NCI-H1105 (cell line): ENCODE data around the gene NCAPD2.

Source experiments
- DNase-seq: peaks from one replicate; lab custom pipeline; 2025; lab: John Stamatoyannopoulos, UW

NCAPD2 gene

DNA sequence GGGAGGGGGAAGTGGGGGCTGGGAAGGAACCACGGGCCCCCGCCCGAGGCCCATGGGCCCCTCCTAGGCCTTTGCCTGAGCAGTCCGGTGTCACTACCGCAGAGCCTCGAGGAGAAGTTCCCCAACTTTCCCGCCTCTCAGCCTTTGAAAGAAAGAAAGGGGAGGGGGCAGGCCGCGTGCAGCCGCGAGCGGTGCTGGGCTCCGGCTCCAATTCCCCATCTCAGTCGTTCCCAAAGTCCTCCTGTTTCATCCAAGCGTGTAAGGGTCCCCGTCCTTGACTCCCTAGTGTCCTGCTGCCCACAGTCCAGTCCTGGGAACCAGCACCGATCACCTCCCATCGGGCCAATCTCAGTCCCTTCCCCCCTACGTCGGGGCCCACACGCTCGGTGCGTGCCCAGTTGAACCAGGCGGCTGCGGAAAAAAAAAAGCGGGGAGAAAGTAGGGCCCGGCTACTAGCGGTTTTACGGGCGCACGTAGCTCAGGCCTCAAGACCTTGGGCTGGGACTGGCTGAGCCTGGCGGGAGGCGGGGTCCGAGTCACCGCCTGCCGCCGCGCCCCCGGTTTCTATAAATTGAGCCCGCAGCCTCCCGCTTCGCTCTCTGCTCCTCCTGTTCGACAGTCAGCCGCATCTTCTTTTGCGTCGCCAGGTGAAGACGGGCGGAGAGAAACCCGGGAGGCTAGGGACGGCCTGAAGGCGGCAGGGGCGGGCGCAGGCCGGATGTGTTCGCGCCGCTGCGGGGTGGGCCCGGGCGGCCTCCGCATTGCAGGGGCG is 40.2 kb downstream of the NCAPD2 start, which contains the start of gene GAPDH:
Gene GAPDH, plus strand, starts transcription at position 595 of the 772 bp plus-strand sequence. CDS start 316 bp downstream, outside the sequence.
- peak; percentile 98 for DNase-seq

- DNase-seq = no peak
Measured at GRCh38 chr12:6534695-6534944, 40.7 kb downstream of the NCAPD2 start.

- DNase-seq = peak; percentile 73
Measured at GRCh38 chr12:6534945-6535696, 41.2 kb downstream of the NCAPD2 start.

DNA sequence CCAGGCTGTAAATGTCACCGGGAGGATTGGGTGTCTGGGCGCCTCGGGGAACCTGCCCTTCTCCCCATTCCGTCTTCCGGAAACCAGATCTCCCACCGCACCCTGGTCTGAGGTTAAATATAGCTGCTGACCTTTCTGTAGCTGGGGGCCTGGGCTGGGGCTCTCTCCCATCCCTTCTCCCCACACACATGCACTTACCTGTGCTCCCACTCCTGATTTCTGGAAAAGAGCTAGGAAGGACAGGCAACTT is 41.7 kb downstream of the NCAPD2 start:
- no peak for DNase-seq

DNA sequence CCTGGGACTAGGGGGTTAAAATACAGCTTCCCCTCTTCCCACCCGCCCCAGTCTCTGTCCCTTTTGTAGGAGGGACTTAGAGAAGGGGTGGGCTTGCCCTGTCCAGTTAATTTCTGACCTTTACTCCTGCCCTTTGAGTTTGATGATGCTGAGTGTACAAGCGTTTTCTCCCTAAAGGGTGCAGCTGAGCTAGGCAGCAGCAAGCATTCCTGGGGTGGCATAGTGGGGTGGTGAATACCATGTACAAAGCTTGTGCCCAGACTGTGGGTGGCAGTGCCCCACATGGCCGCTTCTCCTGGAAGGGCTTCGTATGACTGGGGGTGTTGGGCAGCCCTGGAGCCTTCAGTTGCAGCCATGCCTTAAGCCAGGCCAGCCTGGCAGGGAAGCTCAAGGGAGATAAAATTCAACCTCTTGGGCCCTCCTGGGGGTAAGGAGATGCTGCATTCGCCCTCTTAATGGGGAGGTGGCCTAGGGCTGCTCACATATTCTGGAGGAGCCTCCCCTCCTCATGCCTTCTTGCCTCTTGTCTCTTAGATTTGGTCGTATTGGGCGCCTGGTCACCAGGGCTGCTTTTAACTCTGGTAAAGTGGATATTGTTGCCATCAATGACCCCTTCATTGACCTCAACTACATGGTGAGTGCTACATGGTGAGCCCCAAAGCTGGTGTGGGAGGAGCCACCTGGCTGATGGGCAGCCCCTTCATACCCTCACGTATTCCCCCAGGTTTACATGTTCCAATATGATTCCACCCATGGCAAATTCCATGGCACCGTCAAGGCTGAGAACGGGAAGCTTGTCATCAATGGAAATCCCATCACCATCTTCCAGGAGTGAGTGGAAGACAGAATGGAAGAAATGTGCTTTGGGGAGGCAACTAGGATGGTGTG is 42.3 kb downstream of the NCAPD2 start:
- DNase-seq = no peak

- no peak for DNase-seq
Measured at GRCh38 chr12:6536894-6537579, 43.1 kb downstream of the NCAPD2 start.

GRCh38 chr12:6537580-6538419 is 43.9 kb downstream of the NCAPD2 start:
- DNase-seq = peak; percentile 66

DNA sequence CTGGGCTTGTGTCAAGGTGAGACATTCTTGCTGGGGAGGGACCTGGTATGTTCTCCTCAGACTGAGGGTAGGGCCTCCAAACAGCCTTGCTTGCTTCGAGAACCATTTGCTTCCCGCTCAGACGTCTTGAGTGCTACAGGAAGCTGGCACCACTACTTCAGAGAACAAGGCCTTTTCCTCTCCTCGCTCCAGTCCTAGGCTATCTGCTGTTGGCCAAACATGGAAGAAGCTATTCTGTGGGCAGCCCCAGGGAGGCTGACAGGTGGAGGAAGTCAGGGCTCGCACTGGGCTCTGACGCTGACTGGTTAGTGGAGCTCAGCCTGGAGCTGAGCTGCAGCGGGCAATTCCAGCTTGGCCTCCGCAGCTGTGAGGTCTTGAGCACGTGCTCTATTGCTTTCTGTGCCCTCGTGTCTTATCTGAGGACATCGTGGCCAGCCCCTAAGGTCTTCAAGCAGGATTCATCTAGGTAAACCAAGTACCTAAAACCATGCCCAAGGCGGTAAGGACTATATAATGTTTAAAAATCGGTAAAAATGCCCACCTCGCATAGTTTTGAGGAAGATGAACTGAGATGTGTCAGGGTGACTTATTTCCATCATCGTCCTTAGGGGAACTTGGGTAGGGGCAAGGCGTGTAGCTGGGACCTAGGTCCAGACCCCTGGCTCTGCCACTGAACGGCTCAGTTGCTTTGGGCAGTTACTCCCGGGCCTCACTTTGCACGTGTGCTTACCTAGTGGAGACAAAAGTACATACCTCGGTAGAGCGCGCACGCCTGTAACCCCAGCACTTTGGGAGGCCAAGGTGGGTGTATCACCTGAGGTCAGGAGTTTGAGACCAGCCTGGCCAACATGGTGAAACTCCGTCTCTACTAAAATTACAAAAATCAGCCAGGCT is 44.8 kb downstream of the NCAPD2 start:
- DNase-seq = no peak

GRCh38 chr12:6539314-6539682 is 45.4 kb downstream of the NCAPD2 start:
- no peak for DNase-seq

DNA sequence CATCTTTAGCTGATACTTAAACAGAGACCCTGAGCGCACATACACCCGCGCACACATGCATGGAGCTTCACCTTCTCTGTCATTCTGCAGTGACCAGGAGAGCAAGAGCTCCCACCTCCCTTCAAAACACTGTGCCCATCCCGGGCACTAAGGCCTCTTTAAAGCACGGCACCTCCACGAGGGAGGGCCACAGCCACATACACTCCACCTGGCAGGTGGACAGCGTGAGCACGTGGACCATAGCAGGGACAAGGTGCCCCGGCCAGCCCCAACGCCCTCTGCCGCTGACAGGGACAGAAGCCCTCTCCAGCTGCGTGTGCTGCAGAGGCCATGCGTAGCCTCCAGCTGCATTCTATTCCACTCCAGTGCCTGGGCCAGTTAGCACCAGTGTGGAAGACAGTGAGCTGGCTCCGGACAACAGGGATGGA is 45.8 kb downstream of the NCAPD2 start:
- DNase-seq = no peak

DNA sequence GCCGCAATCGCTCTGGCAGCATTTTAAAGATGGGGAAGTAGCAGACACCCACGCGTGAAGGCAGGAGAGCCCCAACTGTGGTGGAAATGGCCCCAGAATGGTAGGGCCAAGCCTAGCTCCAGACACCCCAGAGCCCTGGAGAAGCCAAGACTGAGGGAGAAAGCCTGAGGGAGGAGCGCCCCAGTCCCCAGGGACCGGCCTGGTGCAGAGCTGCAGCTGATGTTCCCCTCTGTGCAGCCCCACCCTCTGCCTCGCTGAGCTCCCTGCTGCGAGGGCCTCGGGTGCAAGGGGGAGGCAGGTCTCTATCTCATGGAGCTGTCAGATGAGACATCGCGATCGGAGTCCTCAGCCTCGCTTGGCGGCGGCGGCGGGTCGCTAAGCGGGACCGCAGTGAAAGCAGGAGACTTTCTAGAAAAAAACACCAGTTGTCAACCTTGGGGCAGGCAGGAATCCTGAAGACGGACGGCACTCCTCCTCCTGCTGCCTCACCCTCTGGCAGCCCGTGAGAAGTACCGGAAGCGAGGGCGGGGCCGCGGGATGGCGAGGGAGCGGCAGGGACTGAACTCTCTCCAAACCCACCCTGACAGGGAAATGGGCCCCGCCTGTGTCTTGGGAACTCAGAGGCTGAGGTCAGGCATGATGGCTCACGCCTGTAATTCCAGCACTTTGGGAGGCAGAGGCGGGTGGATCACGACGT is 46.4 kb downstream of the NCAPD2 start:
- DNase-seq = peak; percentile 62

GRCh38 chr12:6541371-6542165 is 47.7 kb downstream of the NCAPD2 start:
- DNase-seq = no peak

- no peak for DNase-seq
Measured at GRCh38 chr12:6542209-6543009, 48.5 kb downstream of the NCAPD2 start.

GRCh38 chr12:6546016-6546415 is 52.1 kb downstream of the NCAPD2 start:
- DNase-seq = no peak

- DNase-seq = no peak
Measured at GRCh38 chr12:6547566-6547965, 53.7 kb downstream of the NCAPD2 start.

DNA sequence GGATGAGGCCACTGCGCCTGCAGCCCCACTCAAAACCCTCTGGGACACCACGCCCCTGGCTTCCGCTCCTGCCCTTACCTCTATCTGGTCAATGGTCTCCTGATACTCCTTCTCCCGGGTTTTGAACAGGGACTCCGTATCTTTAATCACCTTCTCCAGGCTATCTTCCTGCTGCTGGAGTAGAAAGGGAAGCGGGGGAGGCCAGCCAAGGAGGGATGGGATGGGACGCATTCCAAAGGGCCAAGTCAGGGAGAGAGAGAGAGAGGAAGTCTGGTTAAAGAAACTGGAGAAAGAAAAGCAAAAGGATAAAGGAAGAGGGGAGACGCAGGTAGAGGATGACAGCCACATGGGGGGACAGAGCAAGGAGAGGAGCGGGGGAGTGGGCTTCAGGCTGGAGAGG is 54.1 kb downstream of the NCAPD2 start:
- DNase-seq = no peak

- DNase-seq = no peak
Measured at GRCh38 chr12:6548556-6548955, 54.7 kb downstream of the NCAPD2 start.
